NB4 (cell line): Measurements from ENCODE around the gene DMRTC2.

Experiments used
- POLR2A ChIP-seq: IDR thresholded peaks from 2 replicates; pipeline ENCODE4 v1.6.1; 2011; ENCODE audit warnings: mild to moderate bottlenecking; ENCODE audit not compliant: insufficient read length; ENCODE audit errors: extremely low read depth
- TF ChIP-seq, protein P1 (sequence below): IDR thresholded peaks from one replicate; pipeline ENCODE4 v1.5.1; 2012; ENCODE audit warnings: low read depth, low read length

DNA sequence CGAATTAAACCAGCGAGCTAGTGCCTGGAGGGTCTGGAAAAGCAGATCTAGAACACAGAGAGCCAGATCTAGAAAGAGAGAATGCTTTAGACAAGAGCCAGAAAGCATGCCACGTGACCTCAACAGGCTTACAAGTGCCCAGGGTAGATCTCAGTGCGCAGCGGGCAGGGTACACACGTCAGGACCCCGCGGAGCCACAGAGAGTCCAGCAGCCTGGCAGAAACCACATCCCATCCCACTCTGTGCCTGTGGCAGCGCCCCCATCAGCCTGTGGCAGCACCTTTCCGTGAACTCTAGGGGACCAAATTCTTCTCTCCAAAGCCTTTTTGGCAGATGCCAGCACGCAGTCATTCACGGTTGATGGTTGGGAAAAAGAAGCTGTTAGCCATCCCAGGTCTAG, 44.1 kb downstream of the DMRTC2 start:
- TF ChIP-seq POLR2A, result no peak
- TF ChIP-seq, protein P1, sequence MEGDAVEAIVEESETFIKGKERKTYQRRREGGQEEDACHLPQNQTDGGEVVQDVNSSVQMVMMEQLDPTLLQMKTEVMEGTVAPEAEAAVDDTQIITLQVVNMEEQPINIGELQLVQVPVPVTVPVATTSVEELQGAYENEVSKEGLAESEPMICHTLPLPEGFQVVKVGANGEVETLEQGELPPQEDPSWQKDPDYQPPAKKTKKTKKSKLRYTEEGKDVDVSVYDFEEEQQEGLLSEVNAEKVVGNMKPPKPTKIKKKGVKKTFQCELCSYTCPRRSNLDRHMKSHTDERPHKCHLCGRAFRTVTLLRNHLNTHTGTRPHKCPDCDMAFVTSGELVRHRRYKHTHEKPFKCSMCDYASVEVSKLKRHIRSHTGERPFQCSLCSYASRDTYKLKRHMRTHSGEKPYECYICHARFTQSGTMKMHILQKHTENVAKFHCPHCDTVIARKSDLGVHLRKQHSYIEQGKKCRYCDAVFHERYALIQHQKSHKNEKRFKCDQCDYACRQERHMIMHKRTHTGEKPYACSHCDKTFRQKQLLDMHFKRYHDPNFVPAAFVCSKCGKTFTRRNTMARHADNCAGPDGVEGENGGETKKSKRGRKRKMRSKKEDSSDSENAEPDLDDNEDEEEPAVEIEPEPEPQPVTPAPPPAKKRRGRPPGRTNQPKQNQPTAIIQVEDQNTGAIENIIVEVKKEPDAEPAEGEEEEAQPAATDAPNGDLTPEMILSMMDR, result no peak
